Measurements from ENCODE around the gene PRKCA.

PRKCA gene

DNA sequence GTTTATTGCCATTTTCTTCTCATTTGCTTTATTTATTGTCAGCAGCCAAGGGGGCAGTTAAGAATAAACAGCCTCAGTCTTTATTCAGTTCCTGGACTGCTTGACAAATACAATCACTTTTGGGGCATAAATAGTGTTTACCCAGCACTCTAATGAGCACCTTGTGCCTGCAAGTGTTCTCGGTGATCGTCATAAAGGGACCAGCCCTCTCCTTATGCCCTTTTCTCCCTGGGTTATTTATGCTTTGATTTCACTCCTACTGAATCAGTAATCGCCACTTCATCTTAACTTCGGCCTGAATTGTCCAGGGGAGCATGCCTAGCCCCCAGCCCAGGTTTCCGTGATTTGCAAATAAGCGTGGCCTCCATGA is 476.8 kb downstream of the PRKCA start:
- no peak overlapping the region for H3K4me3 ChIP-seq (ENCODE audit: low read length)
- DNase-seq (ENCODE audit: low read depth), result no peak
- no peak for TF ChIP-seq CTCF (conservative IDR thresholded peaks at IDR 0.05; ENCODE audit: low read depth, low read length)

GRCh38 chr17:66781135-66781534 is 478.7 kb downstream of the PRKCA start:
- no peak for DNase-seq (ENCODE audit: low read depth)
- no peak for TF ChIP-seq CTCF (conservative IDR thresholded peaks at IDR 0.05; ENCODE audit: low read depth, low read length)
- no peak overlapping the region for H3K4me3 ChIP-seq (ENCODE audit: low read length)

- H3K4me3 ChIP-seq (ENCODE audit: low read length), result no peak overlapping the region
- no peak for DNase-seq (ENCODE audit: low read depth)
- TF ChIP-seq CTCF (conservative IDR thresholded peaks at IDR 0.05; ENCODE audit: low read depth, low read length), result no peak
These were observed 480.4 kb downstream of the PRKCA start for GRCh38 chr17:66782851-66783250.

GRCh38 chr17:66783656-66784381 is 481.4 kb downstream of the PRKCA start:
- no peak for TF ChIP-seq CTCF (conservative IDR thresholded peaks at IDR 0.05; ENCODE audit: low read depth, low read length)

DNA sequence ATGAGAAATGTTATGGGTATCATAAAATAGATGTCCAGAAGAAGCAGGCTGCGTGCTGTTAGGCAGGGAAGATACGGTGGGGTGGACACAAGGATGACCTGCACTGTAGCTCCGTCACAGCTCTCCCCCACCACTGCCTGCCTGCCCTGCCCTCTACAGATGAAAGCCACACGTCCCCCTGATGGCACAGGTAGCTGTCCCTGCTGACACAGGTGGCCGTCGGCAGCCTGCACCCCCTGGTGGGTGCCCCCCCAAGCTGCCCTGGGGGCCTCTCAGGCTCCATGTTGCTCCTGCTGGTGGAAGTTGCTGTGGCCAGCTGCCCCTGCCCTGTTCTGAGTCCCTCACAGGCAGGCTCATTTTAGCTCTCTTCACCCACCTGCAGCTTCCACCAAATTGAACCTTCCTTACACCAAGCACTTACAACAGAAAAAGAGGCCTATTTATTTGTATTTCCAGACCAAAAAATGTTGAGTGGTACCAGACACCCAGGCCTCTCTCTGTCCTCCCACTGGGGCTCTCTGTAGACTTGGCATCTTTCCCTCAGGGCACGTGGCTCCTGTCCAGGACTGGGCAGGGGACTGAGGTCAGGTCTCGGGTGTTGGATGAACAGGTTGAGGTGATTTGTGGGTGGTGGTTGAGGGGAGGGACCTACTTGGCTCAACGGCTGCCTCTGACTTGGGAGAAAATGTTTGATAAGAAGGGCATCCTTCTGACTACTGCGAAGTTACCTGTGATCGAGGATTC is 482.4 kb downstream of the PRKCA start:
- DNase-seq (ENCODE audit: low read depth), result no peak
- TF ChIP-seq CTCF (conservative IDR thresholded peaks at IDR 0.05; ENCODE audit: low read depth, low read length), result no peak
- H3K4me3 ChIP-seq (ENCODE audit: low read length), result no peak overlapping the region

More at GRCh38 chr17:66783656-66784381, 481.4 kb downstream of the PRKCA start:
- no peak for DNase-seq (ENCODE audit: low read depth)
- no peak overlapping the region for H3K4me3 ChIP-seq (ENCODE audit: low read length)

- no peak for DNase-seq (ENCODE audit: low read depth)
- TF ChIP-seq CTCF (conservative IDR thresholded peaks at IDR 0.05; ENCODE audit: low read depth, low read length), result no peak
- H3K4me3 ChIP-seq (ENCODE audit: low read length), result no peak overlapping the region
These were observed 483.7 kb downstream of the PRKCA start for GRCh38 chr17:66786107-66786506.

DNA sequence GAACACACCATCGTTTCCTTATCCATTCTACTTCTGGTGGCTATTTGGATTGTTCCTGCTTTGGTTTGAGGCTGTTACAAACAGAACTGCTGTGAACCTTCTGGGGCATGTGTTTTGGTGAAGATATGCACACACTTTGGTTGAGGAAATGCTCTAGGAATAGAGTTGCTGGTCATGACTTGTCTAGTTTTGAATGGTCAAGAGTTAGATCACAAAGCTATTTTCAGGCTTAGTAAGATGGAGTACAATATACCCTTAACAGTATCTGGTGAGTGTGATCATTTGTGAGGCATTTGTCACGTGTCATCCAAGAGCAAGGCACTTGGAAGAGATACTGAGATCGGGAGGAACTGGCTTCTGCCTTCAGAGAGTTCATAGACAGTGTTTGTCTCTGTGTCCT is 485.5 kb downstream of the PRKCA start:
- DNase-seq (ENCODE audit: low read depth), result no peak
- no peak overlapping the region for H3K4me3 ChIP-seq (ENCODE audit: low read length)
- no peak for TF ChIP-seq CTCF (conservative IDR thresholded peaks at IDR 0.05; ENCODE audit: low read depth, low read length)

Measured in retinal pigment epithelial cell (primary cell).